Keratinocyte (primary cell): ENCODE results near the gene GPR3. TPM values are rescaled to one million over a fixed set of nuclear protein-coding genes. Genes with fewer than 3 reads are reported as not detected.

Source experiments
- DNase-seq: peaks from one replicate; pipeline ENCODE4 v3.0.0-alpha.2; 2011; ENCODE audit warnings: low read depth, missing footprints, low spot score
- FAIRE-seq: peaks from 2 replicates; lab custom pipeline; 2011; peaks lifted over from hg19 to GRCh38; lab: Jason Lieb, UNC
- H2AFZ ChIP-seq: 2 replicates; pipeline ENCODE4 v1.6.0; 2012; ENCODE audit warnings: low read length, control low read depth, inconsistent platforms; ENCODE audit not compliant: control insufficient read depth
- H3K27ac ChIP-seq: 2 replicates; pipeline ENCODE4 v1.5.1; 2011; ENCODE audit warnings: low read length; ENCODE audit not compliant: control insufficient read depth, insufficient read depth
- H3K27me3 ChIP-seq: 3 replicates; pipeline ENCODE4 v1.6.0; 2011; ENCODE audit warnings: low read length; ENCODE audit not compliant: control insufficient read depth, insufficient read depth; ENCODE audit errors: extremely low read depth
- H3K36me3 ChIP-seq, 2 experiments: 2 replicates in 1 of 2; 3 replicates in 1 of 2; pipeline ENCODE4 v1.5.1; 2011; ENCODE audit warnings: low read length in 2 of 2, mild to moderate bottlenecking in 1 of 2; ENCODE audit not compliant: control insufficient read depth in 2 of 2, insufficient read depth in 2 of 2; ENCODE audit errors: extremely low read depth in 1 of 2
- H3K4me1 ChIP-seq: 3 replicates; pipeline ENCODE4 v1.5.1; 2011; ENCODE audit warnings: low read length; ENCODE audit not compliant: control insufficient read depth, insufficient read depth; ENCODE audit errors: extremely low read depth
- H3K4me2 ChIP-seq: 3 replicates; pipeline ENCODE4 v1.6.0; 2011; ENCODE audit warnings: low read depth, low read length; ENCODE audit not compliant: control insufficient read depth, insufficient read depth; ENCODE audit errors: extremely low read depth
- H3K4me3 ChIP-seq, 3 experiments: fragments of 200-600 bp in 1 of 3; sonication (generic) in 1 of 3; 2 replicates in 2 of 3; 3 replicates in 1 of 3; pipeline ENCODE4 v1.5.1; 2011 to 2016; ENCODE audit warnings: low read length in 3 of 3, mild to moderate bottlenecking in 3 of 3, control low read depth in 2 of 3, inconsistent platforms in 1 of 3, low read depth in 1 of 3, mixed read lengths in 1 of 3, mixed run types in 1 of 3, moderate library complexity in 1 of 3; ENCODE audit not compliant: control insufficient read depth in 2 of 3, insufficient read depth in 2 of 3; ENCODE audit errors: extremely low read depth in 1 of 3
- H3K79me2 ChIP-seq: 2 replicates; pipeline ENCODE4 v1.6.0; 2012; ENCODE audit warnings: low read length; ENCODE audit not compliant: control insufficient read depth, insufficient read depth
- H3K9ac ChIP-seq: 3 replicates; pipeline ENCODE4 v1.6.0; 2011; ENCODE audit warnings: low read length; ENCODE audit not compliant: control insufficient read depth, insufficient read depth; ENCODE audit errors: extremely low read depth
- H3K9me1 ChIP-seq: 3 replicates; pipeline ENCODE4 v1.6.0; 2011; ENCODE audit warnings: low read length; ENCODE audit not compliant: control insufficient read depth, insufficient read depth; ENCODE audit errors: extremely low read depth
- H3K9me3 ChIP-seq: 2 replicates; pipeline ENCODE4 v1.5.1; 2012; ENCODE audit warnings: low read depth, low read length; ENCODE audit not compliant: control insufficient read depth
- H4K20me1 ChIP-seq: 3 replicates; pipeline ENCODE4 v1.6.0; 2011; ENCODE audit warnings: low read length; ENCODE audit not compliant: control insufficient read depth, insufficient read depth; ENCODE audit errors: extremely low read depth
- CTCF ChIP-seq, 3 experiments: IDR thresholded peaks in 1 of 3; conservative IDR thresholded peaks in 1 of 3; optimal IDR thresholded peaks in 1 of 3; 2 replicates in 2 of 3; 3 replicates in 1 of 3; pipeline versions ENCODE3 to v1.5.1; 2011; ENCODE audit warnings: low read length in 3 of 3, mild to moderate bottlenecking in 3 of 3, moderate library complexity in 2 of 3, control low read depth in 1 of 3, inconsistent platforms in 1 of 3; ENCODE audit not compliant: insufficient read depth in 2 of 3; ENCODE audit errors: extremely low read depth in 1 of 3
- EZH2 ChIP-seq: IDR thresholded peaks from one replicate; pipeline ENCODE4 v1.6.1; 2012; ENCODE audit warnings: inconsistent platforms, mild to moderate bottlenecking, low read length, moderate library complexity
- dilution Hi-C: fragments of 300-500 bp; cut with MboI; formaldehyde crosslinking; loops from one replicate; pipeline ENCODE4 v1.7.0; 2020; ENCODE audit warnings: low sequenced_read_pairs; ENCODE audit not compliant: extremely low pct_ligation_motif_present
- polyA plus RNA-seq, 5 experiments: library from polyadenylated mRNA; depleted of rRNA in 3 of 5; stranded (reverse) in 3 of 5; stranded (forward) in 1 of 5; unstranded in 1 of 5; fragments of >200 nt; gene quantifications; 1 replicate in 1 of 5; 2 replicates in 3 of 5; 3 replicates in 1 of 5; pipeline versions ENCODE4 v1.2.1 to v1.2.3, GENCODE V29; 2011 to 2012; ENCODE audit warnings: missing spikeins in 2 of 5, low read depth in 1 of 5, low replicate concordance in 1 of 5

The GPR3 gene
- polyA plus RNA-seq, 1 donor (not counting 4 experiments of a cell fraction or from before 2014, with no cell fraction given) = 1.4 TPM

- peaks cover 53% of the 10 kb centered on the region for H3K79me2 ChIP-seq
Measured at GRCh38 chr1:27429029-27429425, 36.6 kb downstream of the GPR3 start.

GRCh38 chr1:27430903-27431600 lies 38.6 kb downstream of the GPR3 start:
- peaks cover 5 to 19% of the 10 kb centered on the region in 2 experiments for H3K36me3 ChIP-seq
- H3K4me3 ChIP-seq = no peak overlapping the region
- peaks cover 14% of the 10 kb centered on the region for H3K4me1 ChIP-seq
- dilution Hi-C loops = no loop called here
- H3K9me3 ChIP-seq = no peaks in the 10 kb centered on the region
- FAIRE-seq = no peak
- no peak overlapping the region for H3K9ac ChIP-seq
- no peaks in the 10 kb centered on the region for H3K27me3 ChIP-seq
- DNase-seq = no peak
- peaks cover 60% of the 10 kb centered on the region for H3K79me2 ChIP-seq
- peaks cover 3% of the 10 kb centered on the region for H3K9me1 ChIP-seq
- peaks cover 7% of the 10 kb centered on the region for H4K20me1 ChIP-seq
- H2AFZ ChIP-seq = no peak overlapping the region
- no peak overlapping the region for H3K27ac ChIP-seq
- TF ChIP-seq CTCF (optimal IDR thresholded peaks at IDR 0.05 in 1 of 3, IDR thresholded peaks at IDR 0.05 in 1 of 3, conservative IDR thresholded peaks at IDR 0.05 in 1 of 3; ENCODE audit: extremely low read depth in 1 of 3, insufficient read depth in 2 of 3, low read length in 3 of 3) (no peak), EZH2 (no peak)
- H3K4me2 ChIP-seq = no peak overlapping the region

More at GRCh38 chr1:27429029-27429425, 36.6 kb downstream of the GPR3 start:
- DNase-seq (no peak), FAIRE-seq (no peak)
- peaks cover 10% of the 10 kb centered on the region for H3K4me1 ChIP-seq
- peaks cover 7% of the 10 kb centered on the region for H4K20me1 ChIP-seq
- no peaks in the 10 kb centered on the region for H3K9me3 ChIP-seq
- H3K36me3 ChIP-seq = peaks cover 7 to 15% of the 10 kb centered on the region in 2 experiments
- TF ChIP-seq EZH2 (no peak), CTCF (optimal IDR thresholded peaks at IDR 0.05 in 1 of 3, IDR thresholded peaks at IDR 0.05 in 1 of 3, conservative IDR thresholded peaks at IDR 0.05 in 1 of 3; ENCODE audit: extremely low read depth in 1 of 3, insufficient read depth in 2 of 3, low read length in 3 of 3) (no peak)
- no peak overlapping the region for H2AFZ ChIP-seq
- H3K4me3 ChIP-seq = no peak overlapping the region
- no peak overlapping the region for H3K27ac ChIP-seq
- no peak overlapping the region for H3K4me2 ChIP-seq
- H3K27me3 ChIP-seq = no peaks in the 10 kb centered on the region
- no peaks in the 10 kb centered on the region for H3K9me1 ChIP-seq
- no peak overlapping the region for H3K9ac ChIP-seq
- dilution Hi-C loops = no loop called here
